LNCaP clone FGC (cell line): ENCODE data around the gene VAT1L.

Experiments
- DNase-seq: peaks from one replicate; pipeline ENCODE4 v3.0.0-alpha.2; 2011; ENCODE audit warnings: low read depth
- H3K4me3 ChIP-seq: 2 replicates; pipeline ENCODE4 v1.5.1; 2011; ENCODE audit warnings: mild to moderate bottlenecking, low read depth, low read length, control low read depth
- TF ChIP-seq, protein P1 (sequence below): IDR thresholded peaks from 2 replicates; pipeline ENCODE4 v1.5.1; 2012; ENCODE audit warnings: mild to moderate bottlenecking; ENCODE audit not compliant: control insufficient read depth, insufficient read depth; ENCODE audit errors: extremely low read depth

The VAT1L gene

DNA sequence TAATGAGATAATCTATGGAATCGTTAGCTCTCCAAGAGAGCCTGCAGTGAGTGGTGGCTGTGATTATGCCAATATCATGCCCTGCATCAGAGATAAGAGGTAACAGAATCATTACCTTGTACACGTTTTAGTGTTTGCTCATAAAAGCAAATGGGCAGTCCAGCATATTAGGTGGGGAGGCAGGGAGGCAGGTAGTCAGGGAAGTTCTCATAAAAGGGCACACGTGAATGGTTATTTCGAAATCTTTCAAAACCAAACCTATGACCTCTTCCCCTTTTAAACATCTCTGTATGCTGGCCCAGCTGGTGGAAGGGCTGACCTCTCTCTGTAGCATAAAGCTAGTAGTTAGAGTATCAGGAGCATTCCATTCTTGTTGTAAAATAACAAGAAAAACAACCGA lies 51.7 kb downstream of the VAT1L start:
- DNase-seq, result no peak
- no peak overlapping the region for H3K4me3 ChIP-seq
- TF ChIP-seq, protein P1, sequence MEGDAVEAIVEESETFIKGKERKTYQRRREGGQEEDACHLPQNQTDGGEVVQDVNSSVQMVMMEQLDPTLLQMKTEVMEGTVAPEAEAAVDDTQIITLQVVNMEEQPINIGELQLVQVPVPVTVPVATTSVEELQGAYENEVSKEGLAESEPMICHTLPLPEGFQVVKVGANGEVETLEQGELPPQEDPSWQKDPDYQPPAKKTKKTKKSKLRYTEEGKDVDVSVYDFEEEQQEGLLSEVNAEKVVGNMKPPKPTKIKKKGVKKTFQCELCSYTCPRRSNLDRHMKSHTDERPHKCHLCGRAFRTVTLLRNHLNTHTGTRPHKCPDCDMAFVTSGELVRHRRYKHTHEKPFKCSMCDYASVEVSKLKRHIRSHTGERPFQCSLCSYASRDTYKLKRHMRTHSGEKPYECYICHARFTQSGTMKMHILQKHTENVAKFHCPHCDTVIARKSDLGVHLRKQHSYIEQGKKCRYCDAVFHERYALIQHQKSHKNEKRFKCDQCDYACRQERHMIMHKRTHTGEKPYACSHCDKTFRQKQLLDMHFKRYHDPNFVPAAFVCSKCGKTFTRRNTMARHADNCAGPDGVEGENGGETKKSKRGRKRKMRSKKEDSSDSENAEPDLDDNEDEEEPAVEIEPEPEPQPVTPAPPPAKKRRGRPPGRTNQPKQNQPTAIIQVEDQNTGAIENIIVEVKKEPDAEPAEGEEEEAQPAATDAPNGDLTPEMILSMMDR, result no peak

DNA sequence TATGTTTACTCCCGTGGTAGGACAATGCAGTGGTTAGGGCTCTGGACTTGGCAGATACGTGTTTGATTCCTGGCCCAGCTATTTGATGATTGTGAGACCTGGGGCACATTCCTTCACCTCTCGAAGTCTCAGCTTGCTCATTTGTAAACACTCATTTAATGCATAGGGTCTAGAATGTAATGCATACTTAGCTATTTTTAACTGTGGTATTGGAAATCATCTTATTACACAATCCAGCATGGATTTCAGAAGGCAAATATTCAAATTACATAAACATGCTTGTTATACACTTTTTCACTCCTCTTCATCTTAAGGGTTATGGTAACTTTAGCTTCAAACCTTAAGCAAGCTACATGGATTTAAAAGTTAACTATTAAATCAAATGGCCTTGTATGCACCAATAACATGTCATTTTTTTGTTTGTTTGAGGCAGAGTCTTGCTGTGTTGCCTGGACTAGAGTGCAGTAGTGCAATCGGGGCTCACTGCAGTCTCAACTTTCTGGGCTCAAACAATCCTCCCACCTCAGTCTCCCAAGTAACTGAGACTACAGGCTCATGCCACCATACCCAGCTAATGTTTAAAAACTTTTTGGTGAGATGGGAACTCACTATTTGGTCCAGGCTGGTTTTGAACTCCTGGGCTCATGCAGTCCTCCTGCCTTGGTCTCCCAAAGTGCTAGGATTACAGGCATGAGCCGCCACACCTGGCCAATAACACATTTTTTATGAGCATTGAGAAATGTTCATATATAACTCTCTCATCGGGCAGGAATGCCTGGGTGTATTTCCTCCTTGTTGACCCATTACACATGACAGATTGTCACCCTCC lies 52.5 kb downstream of the VAT1L start:
- no peak overlapping the region for H3K4me3 ChIP-seq
- TF ChIP-seq, protein P1, result no peak
- no peak for DNase-seq

DNA sequence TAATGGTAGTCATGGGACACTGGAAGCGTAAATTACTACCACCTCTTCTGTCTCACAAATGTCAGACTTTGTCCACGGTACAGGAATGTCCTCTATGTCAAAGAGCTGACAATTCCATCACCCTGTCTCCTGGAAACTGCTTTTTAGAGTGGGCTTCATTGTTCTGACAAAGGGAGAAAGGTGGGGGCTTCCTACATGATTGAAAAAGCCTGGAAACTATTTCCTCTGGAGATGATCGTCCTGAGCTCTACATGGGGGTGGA lies 53.1 kb downstream of the VAT1L start:
- no peak for DNase-seq
- H3K4me3 ChIP-seq, result no peak overlapping the region
- TF ChIP-seq, protein P1, result no peak

DNA sequence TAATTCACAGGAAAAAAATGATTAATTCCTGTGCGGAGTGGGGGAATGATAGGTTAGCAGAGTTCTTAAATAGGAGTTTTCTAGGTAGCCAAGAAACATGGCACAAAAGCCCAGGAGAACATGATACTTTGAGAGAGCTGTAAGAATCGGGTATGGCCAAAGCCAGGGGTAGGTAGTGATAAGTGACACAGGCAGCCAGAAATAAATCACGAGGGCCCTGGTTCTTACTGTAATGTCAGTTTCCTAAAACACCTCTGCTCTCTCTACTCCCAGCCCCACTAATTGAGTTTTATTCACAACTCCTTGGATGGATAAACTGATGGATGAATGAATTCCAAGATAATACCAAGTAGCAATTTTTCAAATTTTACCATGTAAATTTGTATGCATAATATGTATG lies 54.1 kb downstream of the VAT1L start:
- H3K4me3 ChIP-seq, result no peak overlapping the region
- DNase-seq, result no peak
- TF ChIP-seq, protein P1, result no peak

DNA sequence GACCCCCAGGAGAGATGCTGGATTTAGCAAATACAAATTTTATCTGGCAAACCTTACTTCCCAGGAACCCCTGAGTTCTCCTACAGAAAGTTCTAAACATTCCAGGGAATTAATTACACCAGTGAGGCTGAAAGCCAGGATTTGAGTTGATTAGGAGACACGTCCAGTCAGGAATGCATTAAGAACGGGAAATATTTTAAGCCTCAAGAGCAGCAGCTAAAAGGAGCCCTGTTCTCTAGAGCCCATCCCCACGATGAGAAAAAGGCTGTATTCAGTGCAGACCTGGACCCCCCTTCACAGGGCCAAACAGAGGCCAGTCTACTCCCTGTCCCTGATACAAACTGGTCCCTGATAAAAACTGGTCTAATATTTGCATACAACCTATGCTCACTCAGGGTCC lies 55.0 kb downstream of the VAT1L start:
- no peak for DNase-seq
- TF ChIP-seq, protein P1, result no peak
- no peak overlapping the region for H3K4me3 ChIP-seq

DNA sequence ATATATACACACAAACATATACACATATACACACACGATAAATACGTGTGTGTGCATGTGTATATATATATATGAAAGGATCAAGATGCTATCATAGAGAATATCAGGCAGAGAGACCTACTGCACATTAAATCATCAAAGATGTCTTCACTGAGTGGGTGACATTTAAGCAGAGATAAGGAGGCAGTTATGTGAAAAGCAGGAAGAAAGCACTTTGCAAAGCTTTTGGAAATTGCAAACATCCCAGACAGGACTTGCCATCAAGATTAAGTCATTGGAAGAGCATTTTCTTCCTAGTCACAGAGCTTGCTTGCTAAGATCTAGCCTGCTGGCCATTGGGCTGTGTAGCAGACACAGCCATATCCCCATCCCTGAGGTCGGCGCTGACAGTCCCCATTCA lies 56.4 kb downstream of the VAT1L start:
- TF ChIP-seq, protein P1, result no peak
- no peak for DNase-seq
- no peak overlapping the region for H3K4me3 ChIP-seq

DNA sequence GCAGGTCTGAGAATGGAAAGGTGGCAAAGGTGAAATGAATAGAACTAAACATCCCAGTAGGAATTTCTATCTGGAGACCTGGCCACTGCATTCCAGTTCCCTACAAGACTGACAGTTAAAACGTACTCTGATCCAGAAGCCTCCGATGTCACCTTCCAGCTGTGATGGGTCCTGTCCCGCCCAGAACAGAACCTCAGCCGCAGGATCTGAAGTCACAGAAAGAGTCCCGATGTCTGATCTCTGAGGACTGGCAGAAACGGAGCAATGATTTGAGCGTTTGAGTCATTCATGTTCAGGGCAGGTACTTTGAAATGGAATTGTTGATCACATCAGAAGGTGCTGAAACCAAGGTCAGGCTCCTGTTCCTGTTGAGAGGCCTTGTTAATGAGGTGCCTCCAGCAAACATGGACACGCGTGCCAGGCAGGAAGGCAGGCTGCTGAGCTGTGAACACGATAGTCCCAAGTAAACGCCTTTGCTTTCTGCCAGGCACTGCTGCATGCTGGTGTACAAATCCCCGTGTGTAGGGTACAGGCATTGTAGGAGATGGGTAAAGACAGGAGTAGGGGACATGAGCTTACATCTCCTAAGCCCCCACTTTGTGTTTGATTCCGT lies 61.4 kb downstream of the VAT1L start:
- DNase-seq, result no peak
- TF ChIP-seq, protein P1, result no peak
- H3K4me3 ChIP-seq, result no peak overlapping the region
